CD14-positive monocyte (primary cell): ENCODE results near the gene PYGL. TPM values are rescaled to one million over a fixed set of nuclear protein-coding genes. Genes with fewer than 3 reads are reported as not detected.
A peak's percentile ranks its signal among the peaks of the same experiment; 100 is the strongest.

ENCODE experiments used
- DNase-seq, 3 donors: peaks; one replicate each; pipeline ENCODE4 v3.0.0-alpha.2; 2011 to 2022
- H2AFZ ChIP-seq: 2 replicates; pipeline ENCODE4 v1.6.0; 2012; ENCODE audit warnings: mild to moderate bottlenecking, low read depth, low read length, inconsistent platforms; ENCODE audit not compliant: insufficient read depth, poor library complexity, severe bottlenecking
- H3K27ac ChIP-seq, 2 donors: 1 replicate in 1 of 2; 2 replicates in 1 of 2; pipeline ENCODE4 v1.5.1; 2012 to 2013; ENCODE audit warnings: low read length in 2 of 2, control low read depth in 1 of 2, inconsistent platforms in 1 of 2, low read depth in 1 of 2, mild to moderate bottlenecking in 1 of 2
- H3K27me3 ChIP-seq, 2 donors: one replicate each; pipeline versions ENCODE4 v1.6.0 to v1.6.1; 2011 to 2013; ENCODE audit warnings: low read length in 2 of 2; ENCODE audit not compliant: control insufficient read depth in 2 of 2, insufficient read depth in 2 of 2
- H3K36me3 ChIP-seq, 2 donors: replicated peaks in 1 of 2; 1 replicate in 1 of 2; 2 replicates in 1 of 2; pipeline versions ENCODE4 v1.5.1 to v1.6.1; 2012 to 2013; ENCODE audit warnings: low read length in 2 of 2, control low read depth in 1 of 2, inconsistent platforms in 1 of 2, mild to moderate bottlenecking in 1 of 2; ENCODE audit not compliant: insufficient read depth in 2 of 2, control insufficient read depth in 1 of 2
- H3K4me1 ChIP-seq, 2 donors: 1 replicate in 1 of 2; 2 replicates in 1 of 2; pipeline versions ENCODE4 v1.5.1 to v1.6.1; 2012 to 2013; ENCODE audit warnings: low read length in 2 of 2, control low read depth in 1 of 2, inconsistent platforms in 1 of 2, mild to moderate bottlenecking in 1 of 2, moderate library complexity in 1 of 2; ENCODE audit not compliant: insufficient read depth in 2 of 2, control insufficient read depth in 1 of 2
- H3K4me2 ChIP-seq: replicated peaks from 2 replicates; pipeline ENCODE3; 2012; ENCODE audit warnings: low read length, moderate library complexity, mild to moderate bottlenecking; ENCODE audit not compliant: poor library complexity, severe bottlenecking; ENCODE audit errors: extremely low read depth
- H3K4me3 ChIP-seq, 3 experiments: fragments of 200-600 bp in 1 of 3; sonication (generic) in 1 of 3; replicated peaks in 1 of 3; 1 replicate in 2 of 3; 2 replicates in 1 of 3; pipeline ENCODE4 v1.5.1; 2011 to 2013; ENCODE audit warnings: low read length in 3 of 3, mild to moderate bottlenecking in 3 of 3, control low read depth in 2 of 3, low read depth in 2 of 3, inconsistent platforms in 1 of 3, moderate library complexity in 1 of 3
- H3K79me2 ChIP-seq: 2 replicates; pipeline ENCODE4 v1.6.0; 2012; ENCODE audit warnings: mild to moderate bottlenecking, control low read depth, inconsistent platforms, low read length, moderate library complexity; ENCODE audit not compliant: insufficient read depth
- H3K9ac ChIP-seq: 2 replicates; pipeline ENCODE4 v1.6.0; 2017; ENCODE audit warnings: low read length, mild to moderate bottlenecking; ENCODE audit not compliant: insufficient read depth, poor library complexity, severe bottlenecking
- H3K9me3 ChIP-seq, 2 donors: replicated peaks in 1 of 2; 1 replicate in 1 of 2; 2 replicates in 1 of 2; pipeline versions ENCODE4 v1.5.1 to v1.6.1; 2012 to 2013; ENCODE audit warnings: low read length in 2 of 2, control low read depth in 1 of 2; ENCODE audit not compliant: control insufficient read depth in 1 of 2, insufficient read depth in 1 of 2
- H4K20me1 ChIP-seq: 2 replicates; pipeline ENCODE4 v1.6.0; 2012; ENCODE audit warnings: mild to moderate bottlenecking, low read length, control low read depth, moderate library complexity; ENCODE audit not compliant: insufficient read depth
- H3K27ac Mint-ChIP-seq, 7 donors: one replicate each; pipeline ENCODE4 v1.8.0; 2020; ENCODE audit warnings: mild to moderate bottlenecking in 7 of 7, mixed read lengths in 7 of 7, moderate library complexity in 6 of 7, inconsistent platforms in 2 of 7
- H3K27me3 Mint-ChIP-seq, 3 donors: one replicate each; pipeline ENCODE4 v1.8.0; 2021 to 2022; ENCODE audit warnings: low read depth in 3 of 3, mild to moderate bottlenecking in 3 of 3, mixed read lengths in 3 of 3, moderate library complexity in 3 of 3, inconsistent platforms in 1 of 3
- H3K36me3 Mint-ChIP-seq, 2 donors: one replicate each; pipeline ENCODE4 v1.8.0; 2020; ENCODE audit warnings: mixed read lengths in 2 of 2, inconsistent platforms in 1 of 2, mild to moderate bottlenecking in 1 of 2
- H3K4me1 Mint-ChIP-seq: one replicate; pipeline ENCODE4 v1.8.0; 2020; ENCODE audit warnings: mild to moderate bottlenecking, mixed read lengths
- H3K4me3 Mint-ChIP-seq, 2 donors: one replicate each; pipeline ENCODE4 v1.8.0; 2020; ENCODE audit warnings: mild to moderate bottlenecking in 2 of 2, mixed read lengths in 2 of 2, moderate library complexity in 1 of 2
- H3K9me3 Mint-ChIP-seq, 7 donors: one replicate each; pipeline ENCODE4 v1.8.0; 2020 to 2022; ENCODE audit warnings: mixed read lengths in 7 of 7, mild to moderate bottlenecking in 6 of 7, moderate library complexity in 6 of 7, inconsistent platforms in 2 of 7
- CTCF ChIP-seq: fragments of 200-600 bp; IDR thresholded peaks from one replicate; pipeline ENCODE4 v1.8.0; 2022; ENCODE audit warnings: antibody characterized with exemption, mild to moderate bottlenecking
- WGBS: methylation state at CpG from one replicate; pipeline ENCODE4 v1.1.5; 2013; ENCODE audit warnings: missing lambda C conversion rate; ENCODE audit not compliant: insufficient coverage; 5-methylcytosine and 5-hydroxymethylcytosine counted together
- intact Hi-C, 2 donors: fragments of 100-400 bp; cut with micrococcal nuclease; formaldehyde crosslinking; loops; one replicate each; pipeline versions ENCODE4 v1.15.0 to v1.15.1; 2023
- polyA plus RNA-seq, 3 donors: library from polyadenylated mRNA; depleted of rRNA in 1 of 3; unstranded in 2 of 3; stranded (reverse) in 1 of 3; fragments of 300-500 nt in 2 of 3; fragments of >200 nt in 1 of 3; fragmentation: Illumina TruSeq in 2 of 3; gene quantifications; 1 replicate in 2 of 3; 2 replicates in 1 of 3; pipeline ENCODE4 v1.2.3, GENCODE V29; 2012 to 2021

Gene PYGL
- polyA plus RNA-seq, 3 donors = 125 to 184 (median 166) TPM

DNA sequence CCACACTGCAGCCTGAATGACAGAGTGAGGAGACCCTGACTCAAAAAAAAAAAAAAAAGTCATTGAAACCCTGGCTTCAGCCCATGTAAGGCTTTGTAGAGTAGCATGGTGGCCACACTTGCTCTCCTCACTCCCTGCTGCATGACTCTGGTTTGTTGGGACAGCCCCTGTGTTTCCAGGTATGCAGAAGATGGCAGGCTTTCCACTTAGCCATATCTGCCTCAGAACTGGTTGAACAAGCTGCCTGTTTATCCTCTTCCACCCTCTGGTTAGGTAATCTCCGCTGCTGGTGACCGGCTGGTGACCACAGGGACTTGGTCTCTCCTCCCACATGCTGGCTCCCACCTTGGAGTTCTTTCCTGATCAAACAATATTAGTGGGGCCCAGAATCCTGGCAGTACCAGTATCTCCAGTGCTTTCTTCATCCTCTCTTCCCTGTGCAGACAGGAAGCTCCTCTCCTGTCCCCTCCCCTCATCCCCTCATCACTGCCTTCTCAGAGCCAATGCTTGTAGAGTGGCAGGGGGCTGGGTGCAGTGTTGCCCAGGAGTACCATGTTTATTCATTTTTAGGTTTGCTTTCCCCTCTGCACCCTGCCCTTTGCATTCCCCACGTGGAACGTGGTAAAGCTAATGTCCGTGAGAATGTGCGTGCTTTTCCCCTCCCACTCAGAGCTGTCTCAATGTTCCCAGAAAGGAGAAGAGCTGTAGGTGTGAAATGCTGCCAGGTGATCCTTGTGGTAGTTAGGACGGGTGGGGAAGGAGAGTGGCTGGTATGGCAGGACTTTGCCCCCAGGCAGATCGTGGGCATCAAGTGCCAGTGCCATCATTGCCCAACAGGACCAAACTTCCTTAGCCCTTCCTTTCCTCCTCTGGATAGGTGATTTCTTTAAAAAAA lies 61.1 kb downstream of the PYGL start:
- H4K20me1 ChIP-seq = no peaks in the 10 kb centered on the region
- H3K9ac ChIP-seq = no peak overlapping the region
- WGBS = 100% methylated on average over 4 of the region's 8 CpGs
- no peaks in the 10 kb centered on the region for H3K79me2 ChIP-seq
- no peak overlapping the region for H3K4me2 ChIP-seq
- H3K4me1 ChIP-seq = no peaks in the 10 kb centered on the region
- H3K27ac ChIP-seq = no peak overlapping the region
- Mint-ChIP-seq H3K4me3 (no peak overlapping the region), H3K4me1 (peaks cover 4% of the 10 kb centered on the region), H3K36me3 (peaks cover 22 to 31% of the 10 kb centered on the region in 2 donors), H3K9me3 (no peaks in the 10 kb centered on the region), H3K27me3 (no peaks in the 10 kb centered on the region), H3K27ac (peak overlapping the region in 1 of 7 donors; percentile 80)
- no peak overlapping the region for H3K4me3 ChIP-seq
- peaks cover 5 to 37% of the 10 kb centered on the region in 2 donors for H3K36me3 ChIP-seq
- intact Hi-C loops = no loop called here
- no peak for DNase-seq
- H2AFZ ChIP-seq = no peak overlapping the region
- H3K9me3 ChIP-seq = no peaks in the 10 kb centered on the region
- no peak for TF ChIP-seq CTCF
- H3K27me3 ChIP-seq = no peaks in the 10 kb centered on the region

GRCh38 chr14:50875359-50876070 lies 68.8 kb downstream of the PYGL start:
- Histone ChIP-seq H3K36me3 (no peaks in the 10 kb centered on the region), H3K9ac (no peak overlapping the region), H3K27ac (no peak overlapping the region), H3K4me3 (no peak overlapping the region), H3K4me2 (no peak overlapping the region), H3K4me1 (peaks cover 15 to 22% of the 10 kb centered on the region in 2 donors), H3K79me2 (no peaks in the 10 kb centered on the region), H3K9me3 (no peaks in the 10 kb centered on the region), H4K20me1 (no peaks in the 10 kb centered on the region), H3K27me3 (peaks cover 18 to 19% of the 10 kb centered on the region in 2 donors), H2AFZ (no peak overlapping the region)
- H3K27me3 Mint-ChIP-seq = peaks cover 19 to 26% (median 21%) of the 10 kb centered on the region in 3 donors
- DNase-seq = no peak
- H3K4me1 Mint-ChIP-seq = peaks cover 24% of the 10 kb centered on the region
- peaks cover 0 to 7% (median 0%) of the 10 kb centered on the region in 7 donors for H3K9me3 Mint-ChIP-seq
- no peak for TF ChIP-seq CTCF
- peaks cover 9 to 22% of the 10 kb centered on the region in 2 donors for H3K36me3 Mint-ChIP-seq
- intact Hi-C loops = no loop called here
- WGBS = 23% methylated on average over 2 of the region's 7 CpGs
- H3K4me3 Mint-ChIP-seq = no peak overlapping the region
- peak overlapping the region in 1 of 7 donors; percentile 41 for H3K27ac Mint-ChIP-seq
